Measurements from ENCODE around the gene ANKMY2.

Gene ANKMY2

DNA sequence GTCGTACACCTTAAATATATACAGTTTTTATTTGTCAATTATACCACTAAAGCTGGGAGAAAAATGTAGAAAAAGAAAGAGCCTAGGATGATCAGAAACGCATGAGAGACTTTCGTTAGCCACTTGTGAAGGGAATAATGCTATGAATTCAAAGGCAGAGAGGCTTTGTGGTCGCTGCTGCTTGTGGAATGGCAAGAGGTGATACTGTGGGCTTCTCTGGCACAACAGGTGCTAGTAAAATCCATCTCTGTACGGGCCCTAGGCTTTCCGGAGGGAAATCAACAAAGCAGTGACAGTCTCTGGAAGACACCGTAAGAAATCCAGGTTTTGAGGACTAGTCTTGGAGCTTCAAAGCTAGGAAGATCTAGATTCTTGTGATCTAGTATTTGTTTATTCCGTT lies 66.3 kb downstream of the ANKMY2 start:
- no peak for DNase-seq (ENCODE audit: low read depth)

DNA sequence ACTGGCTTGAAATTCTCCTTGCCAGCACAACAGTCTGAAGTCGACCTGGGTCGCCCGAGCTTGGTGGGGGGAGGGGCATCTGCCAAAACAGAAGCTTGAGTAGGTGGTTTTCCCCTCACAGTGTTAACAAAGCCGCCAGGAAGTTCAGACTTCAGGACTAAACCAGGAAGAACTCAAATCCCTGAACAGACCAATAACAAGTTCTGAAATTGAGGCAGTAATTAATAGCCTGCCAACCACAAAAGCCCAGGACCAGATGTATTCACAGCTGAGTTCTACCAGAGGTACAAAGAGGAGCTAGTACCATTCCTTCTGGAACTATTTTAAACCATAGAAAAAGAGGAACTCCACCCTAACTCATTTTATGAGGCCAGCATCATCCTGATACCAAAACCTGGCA lies 73.6 kb downstream of the ANKMY2 start:
- no peak for DNase-seq (ENCODE audit: low read depth)

- DNase-seq (ENCODE audit: low read depth): peak; percentile 9
Observed at GRCh38 chr7:16564909-16565426, 80.6 kb downstream of the ANKMY2 start.

DNA sequence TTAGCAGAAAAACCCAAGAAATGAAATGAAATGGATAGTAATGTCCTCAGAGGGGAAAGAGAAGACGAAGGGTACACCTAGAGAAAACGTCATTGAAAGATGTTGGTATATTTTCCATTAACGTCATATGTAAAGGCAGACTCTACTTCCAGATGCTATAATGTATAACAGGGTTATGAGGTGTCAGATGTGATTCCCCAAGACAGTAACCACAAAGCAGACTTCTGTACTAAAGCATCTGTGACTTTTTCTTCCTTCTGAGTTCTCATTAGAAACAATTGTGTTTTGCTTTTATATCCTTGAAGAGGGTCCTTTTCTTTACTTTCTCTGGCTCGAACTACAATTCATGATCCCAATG lies 81.6 kb downstream of the ANKMY2 start:
- no peak for DNase-seq (ENCODE audit: low read depth)

DNA sequence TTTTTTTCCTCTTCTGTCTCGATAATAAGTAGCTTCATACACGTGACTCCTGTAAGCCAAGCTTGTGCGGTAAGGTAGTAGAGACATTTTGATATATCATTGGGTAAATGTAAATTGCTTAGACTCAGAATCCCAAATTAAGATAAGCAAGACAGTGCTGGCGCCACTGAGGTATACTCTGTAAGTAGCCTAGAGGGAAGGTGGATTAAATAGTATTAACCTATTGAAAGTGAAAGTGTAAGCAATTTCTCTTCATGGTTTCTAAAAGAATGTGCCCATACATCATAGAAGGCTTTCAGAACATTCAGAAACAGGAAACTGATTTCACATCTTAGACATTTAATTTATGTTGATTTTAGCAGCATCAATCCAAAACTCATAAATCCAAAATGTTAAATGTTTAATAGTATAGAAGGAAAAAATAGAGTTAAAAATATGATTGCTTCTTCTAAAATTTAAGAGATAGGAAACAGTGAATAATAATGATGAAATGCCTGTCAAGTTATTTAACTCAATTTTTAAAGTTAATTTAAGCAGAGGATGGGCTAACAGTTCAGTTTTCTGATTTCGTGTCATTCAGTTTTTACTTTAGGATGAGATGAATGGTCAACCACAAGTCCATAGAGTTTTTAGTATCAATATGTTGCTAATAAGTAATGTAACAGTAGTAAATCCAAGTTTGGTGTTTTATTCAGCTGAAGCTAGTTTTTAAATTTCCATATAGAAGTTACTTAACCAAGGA lies 82.1 kb downstream of the ANKMY2 start:
- no peak for DNase-seq (ENCODE audit: low read depth)

DNA sequence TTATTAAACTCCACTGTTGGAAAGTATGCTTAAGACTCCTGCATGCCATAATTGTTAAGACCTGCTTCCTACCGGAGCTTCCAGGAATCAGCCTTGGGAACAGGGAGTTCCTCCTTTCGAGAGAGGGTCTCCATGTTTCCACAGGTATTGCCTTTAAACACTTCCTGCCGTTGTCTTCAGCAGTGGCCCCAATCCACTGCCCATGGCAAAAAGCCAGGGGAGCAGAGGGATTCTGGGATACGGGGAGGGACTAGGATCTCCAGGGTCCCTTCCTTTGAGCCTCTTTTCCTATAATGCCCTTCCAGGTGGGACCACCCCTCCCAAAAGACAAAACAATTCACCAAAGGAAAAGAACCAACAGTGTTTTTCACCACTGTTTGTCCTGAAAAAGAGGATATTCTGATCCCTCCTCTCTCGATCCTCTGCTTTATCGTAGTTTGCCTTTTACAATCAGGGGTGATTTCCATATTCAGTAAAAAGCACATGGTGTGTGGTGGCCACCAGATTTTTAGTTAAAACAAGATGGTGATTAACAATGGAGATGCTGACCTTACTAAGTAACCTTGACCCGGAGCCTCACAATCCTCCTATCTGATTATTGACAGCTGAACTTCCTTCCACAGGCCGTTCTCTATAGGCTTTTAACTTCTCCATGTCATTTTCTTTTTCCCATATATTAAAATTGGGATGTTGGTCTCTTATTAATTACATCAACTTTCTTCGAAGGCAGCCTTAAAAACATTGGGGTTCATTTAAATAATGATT lies 82.9 kb downstream of the ANKMY2 start:
- DNase-seq (ENCODE audit: low read depth): no peak

DNA sequence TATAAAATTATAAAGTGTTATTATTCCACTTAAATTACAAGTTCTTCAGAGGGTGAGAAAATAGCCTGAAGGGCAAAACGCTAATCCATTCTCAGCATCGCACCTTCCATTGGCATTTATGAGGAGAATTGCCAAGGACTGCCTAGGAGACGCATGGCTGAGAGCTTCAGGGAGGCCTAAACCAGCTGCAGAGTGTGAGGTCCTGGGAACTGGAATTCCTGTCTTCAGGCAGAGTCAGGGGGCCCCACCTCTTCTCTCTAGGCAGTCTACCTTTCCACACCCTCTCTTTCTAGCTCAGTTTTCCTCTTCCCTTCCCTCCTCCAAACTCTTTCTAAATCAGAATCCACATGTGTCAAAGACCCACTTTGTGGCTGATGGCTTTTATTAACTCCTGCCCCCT lies 83.6 kb downstream of the ANKMY2 start:
- DNase-seq (ENCODE audit: low read depth): no peak

DNA sequence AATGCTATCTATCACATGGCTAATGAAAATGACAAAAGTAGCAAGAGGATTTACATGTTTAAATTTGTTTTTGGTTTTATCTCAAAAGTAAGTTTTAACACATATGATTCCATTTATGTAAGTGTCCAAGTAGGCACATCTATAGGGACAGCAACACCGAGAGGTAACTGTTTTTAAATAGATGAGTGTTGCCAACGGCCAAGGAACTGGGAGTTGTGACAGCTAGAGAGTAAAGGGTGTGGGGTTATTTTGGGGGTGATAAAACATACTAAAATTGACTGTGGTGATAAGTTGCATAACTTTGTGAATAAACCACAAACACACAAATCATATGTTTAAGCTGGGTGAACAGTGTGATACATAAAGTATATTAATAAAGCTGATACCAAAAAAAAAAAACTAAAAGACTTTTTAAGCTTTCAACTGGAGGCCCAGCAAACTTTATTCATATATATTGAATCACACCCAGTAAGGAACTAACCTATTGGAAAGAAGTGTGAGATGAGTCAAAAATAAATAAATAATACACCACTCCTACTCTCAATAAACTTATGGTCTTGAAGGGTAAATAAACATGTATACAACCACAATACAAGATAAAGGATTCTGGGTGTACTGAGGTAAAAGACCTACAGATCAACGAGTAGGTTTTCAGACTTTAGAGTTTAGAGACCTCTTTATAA lies 85.9 kb downstream of the ANKMY2 start:
- no peak for DNase-seq (ENCODE audit: low read depth)

- DNase-seq (ENCODE audit: low read depth): no peak
Observed at GRCh38 chr7:16558761-16559302, 86.7 kb downstream of the ANKMY2 start.

DNA sequence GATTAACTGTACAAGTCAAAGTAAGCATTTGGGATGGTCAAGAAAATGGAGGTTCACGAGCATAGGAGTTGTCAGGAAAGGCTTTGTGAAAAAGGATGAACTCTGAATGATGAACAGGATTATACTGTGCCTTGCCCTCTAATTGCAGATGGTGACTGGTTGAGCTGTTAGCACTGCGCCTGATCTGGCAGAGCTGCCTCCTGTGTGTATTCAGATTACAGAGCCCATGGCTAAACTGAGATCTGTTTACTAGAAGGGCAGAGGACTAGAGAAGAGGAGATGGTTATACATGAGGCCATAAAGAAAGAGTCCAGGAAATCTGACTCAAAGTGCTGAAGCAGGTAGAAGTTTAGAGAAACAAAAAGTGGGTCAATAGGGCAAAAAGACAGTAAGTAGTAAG lies 89.2 kb downstream of the ANKMY2 start:
- DNase-seq (ENCODE audit: low read depth): no peak

DNA sequence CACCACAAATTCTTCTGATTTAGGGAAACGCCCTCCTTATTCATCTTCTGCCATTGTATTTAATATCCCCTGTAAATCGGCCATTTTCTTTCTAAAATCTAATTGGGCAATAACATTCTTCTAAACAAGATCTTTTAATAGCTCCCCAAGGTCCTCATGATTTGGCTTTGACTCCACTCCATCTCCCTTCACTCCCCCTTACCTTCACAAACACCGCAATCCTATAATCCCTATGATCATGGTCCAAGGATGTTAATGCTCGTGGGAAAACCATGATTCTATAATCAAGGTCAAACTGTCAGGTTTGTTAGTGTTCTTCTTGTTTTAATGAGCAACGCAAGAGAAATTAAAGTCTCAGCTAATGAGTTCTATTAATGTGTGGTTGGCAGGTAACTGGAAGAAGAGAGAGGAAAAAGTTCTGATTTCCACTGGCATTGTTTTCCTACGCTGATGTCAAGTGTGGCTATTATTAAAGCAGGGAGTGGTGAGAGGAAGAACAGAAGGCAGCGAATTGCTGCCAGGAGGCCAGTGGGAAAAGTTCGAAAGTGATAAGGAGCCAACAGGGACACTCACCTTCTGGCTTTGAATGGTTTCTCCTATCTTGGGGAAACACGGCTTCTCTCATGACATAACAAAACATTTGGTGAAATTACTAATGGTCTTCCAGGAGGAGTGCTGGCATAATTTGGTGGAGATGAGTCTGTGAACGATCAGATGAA lies 90.9 kb downstream of the ANKMY2 start:
- DNase-seq (ENCODE audit: low read depth): no peak

DNA sequence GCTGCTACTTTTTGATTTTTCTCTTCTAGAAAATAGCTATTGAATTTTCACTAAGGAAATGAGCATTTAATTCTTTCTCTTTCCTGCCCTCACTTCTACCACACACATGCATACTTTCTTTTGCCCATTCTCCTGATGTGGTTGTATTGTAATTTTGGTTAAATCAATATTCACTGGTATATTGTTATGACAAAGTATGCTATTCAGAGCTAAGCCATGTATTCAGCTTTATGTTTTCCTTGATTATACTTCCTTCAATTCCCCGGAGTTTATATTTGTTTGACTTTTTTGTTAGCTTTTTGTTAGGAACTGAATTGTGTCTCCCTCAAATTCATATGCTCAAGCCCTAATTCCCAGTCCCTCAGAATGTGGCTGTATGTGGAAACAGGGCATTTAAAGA lies 94.9 kb downstream of the ANKMY2 start:
- DNase-seq (ENCODE audit: low read depth): no peak

All from HS-27A (cell line).